Transverse colon (tissue), 4 donors: ENCODE results near the gene SEMA6B. TPM values are rescaled to one million over a fixed set of nuclear protein-coding genes. Genes with fewer than 3 reads are reported as not detected.

Experiments used
- DNase-seq: peaks from one replicate; pipeline ENCODE4 v3.0.0-alpha.2; 2019
- H3K27ac ChIP-seq, 4 donors: fragments of 200-600 bp; sonication (generic); 2 replicates each; pipeline ENCODE4 v1.5.1; 2016 to 2018; ENCODE audit warnings: inconsistent platforms in 4 of 4
- H3K27me3 ChIP-seq: fragments of 200-600 bp; sonication (generic); 2 replicates; pipeline ENCODE4 v1.5.1; 2017; ENCODE audit warnings: inconsistent platforms
- H3K36me3 ChIP-seq, 4 donors: fragments of 200-600 bp; sonication (generic); 2 replicates each; pipeline ENCODE4 v1.5.1; 2017 to 2019; ENCODE audit warnings: inconsistent platforms in 4 of 4
- H3K4me1 ChIP-seq, 4 donors: fragments of 200-600 bp; sonication (generic); 2 replicates each; pipeline ENCODE4 v1.5.1; 2017 to 2020; ENCODE audit warnings: inconsistent platforms in 4 of 4
- H3K4me3 ChIP-seq, 4 donors: fragments of 200-600 bp; sonication (generic); 1 replicate in 1 of 4; 2 replicates in 3 of 4; pipeline versions ENCODE4 v1.5.1 to v1.6.1; 2017 to 2019; ENCODE audit warnings: inconsistent platforms in 4 of 4
- H3K9me3 ChIP-seq, 2 donors: fragments of 200-600 bp; sonication (generic); 2 replicates each; pipeline ENCODE4 v1.5.1; 2017 to 2019; ENCODE audit warnings: inconsistent platforms in 2 of 2
- CTCF ChIP-seq, 5 experiments: fragments of 200-600 bp in 3 of 5; fragments of 450-650 bp in 2 of 5; sonication (generic) in 3 of 5; IDR thresholded peaks; 1 replicate in 2 of 5; 2 replicates in 3 of 5; pipeline ENCODE4 v1.5.1; 2016 to 2017; ENCODE audit warnings: antibody characterized with exemption in 5 of 5, inconsistent platforms in 3 of 5, mild to moderate bottlenecking in 2 of 5, moderate library complexity in 1 of 5
- EP300 ChIP-seq: sonication (generic); formaldehyde crosslinking; IDR thresholded peaks from one replicate; pipeline ENCODE4 v1.6.1; 2017; ENCODE audit warnings: antibody characterized with exemption, low read depth
- POLR2A ChIP-seq: fragments of 450-650 bp; IDR thresholded peaks from one replicate; pipeline ENCODE4 v1.6.1; 2016; ENCODE audit warnings: antibody characterized with exemption, mild to moderate bottlenecking, moderate library complexity
- POLR2AphosphoS5 ChIP-seq, 3 donors: sonication (generic); formaldehyde crosslinking; IDR thresholded peaks; one replicate each; pipeline ENCODE4 v1.6.1; 2016; ENCODE audit warnings: antibody characterized with exemption in 3 of 3
- WGBS, 2 donors: methylation state at CpG; one replicate each; pipeline ENCODE4 v1.1.5; 2018; ENCODE audit warnings: low coverage in 1 of 2; 5-methylcytosine and 5-hydroxymethylcytosine counted together
- in situ Hi-C, 4 donors: fragments of 200-750 bp; cut with MboI; loops; one replicate each; pipeline versions ENCODE4 v1.15.0 to v1.15.1; 2017; ENCODE audit warnings: low sequenced_read_pairs in 3 of 4, low pct_ligation_motif_present in 1 of 4, low pct_unique_long_range_greater_than_20kb in 1 of 4
- intact Hi-C: fragments of 100-400 bp; cut with DNase I; formaldehyde crosslinking; loops from one replicate; pipeline ENCODE4 v1.15.1; 2023; ENCODE audit warnings: low total_unique reads
- total RNA-seq, 4 donors: library from RNA; depleted of rRNA; stranded (reverse); fragments of >200 nt; gene quantifications; one replicate each; pipeline ENCODE4 v1.1.0, GENCODE V29; 2016

Gene SEMA6B
- total RNA-seq, 4 donors from 2014 or later: 1.00 to 4.1 (median 1.7) TPM

DNA sequence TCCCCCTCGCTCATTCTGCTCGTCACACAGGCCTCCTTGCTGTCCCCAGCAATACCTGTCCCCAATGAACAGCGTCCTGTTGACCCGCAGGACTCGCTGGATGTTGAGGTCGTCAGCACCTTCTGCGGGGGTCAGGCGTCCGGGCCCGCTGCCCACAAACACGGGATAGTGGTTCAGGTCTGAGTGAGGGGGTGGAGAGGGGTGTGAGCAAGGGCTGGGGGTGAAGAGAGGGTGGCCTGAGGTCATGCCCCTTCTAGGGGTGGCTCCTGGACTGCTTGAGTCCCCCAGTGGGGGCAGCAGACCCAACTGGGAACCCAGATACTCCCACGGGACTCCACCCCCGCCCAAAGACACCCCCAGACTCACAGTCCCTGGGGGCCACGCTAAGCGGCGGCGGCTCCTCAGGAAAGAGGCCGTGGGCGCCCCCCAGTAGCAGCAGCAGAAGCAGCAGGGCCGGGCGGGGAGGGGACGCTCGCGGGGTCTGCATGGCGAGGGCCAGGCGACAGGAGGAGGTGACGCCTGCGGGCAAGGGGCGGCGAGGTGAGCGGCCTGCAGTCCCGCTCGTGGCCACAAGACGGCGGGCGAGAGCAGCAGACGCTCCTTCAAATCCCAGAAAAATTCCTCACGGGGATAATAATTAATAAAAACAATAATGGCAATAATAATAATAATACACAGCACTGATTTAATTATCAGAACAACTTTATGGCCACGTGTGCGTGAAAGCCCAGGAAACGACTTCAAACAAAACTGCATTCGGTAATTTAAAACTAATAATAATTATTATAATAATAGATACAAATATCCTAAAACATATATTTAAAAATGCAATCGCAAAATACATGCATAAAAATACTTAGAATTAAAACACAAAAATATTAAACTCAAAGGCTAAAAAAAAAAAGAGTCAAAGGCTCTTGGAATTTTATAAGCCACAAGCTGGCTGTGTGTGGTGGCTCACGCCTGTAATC is 1.2 kb downstream of the SEMA6B start:
- Histone ChIP-seq H3K27me3 (no peaks in the 10 kb centered on the region), H3K27ac (no peak overlapping the region), H3K9me3 (no peaks in the 10 kb centered on the region), H3K36me3 (no peaks in the 10 kb centered on the region), H3K4me1 (peaks cover 0 to 9% (median 2%) of the 10 kb centered on the region in 4 donors), H3K4me3 (peak overlapping the region in 2 of 4 donors; percentile 16 to 21)
- TF ChIP-seq POLR2AphosphoS5 (IDR thresholded peaks at IDR 0.05) (no peak), EP300 (no peak), CTCF (IDR thresholded peaks at IDR 0.05) (peak; percentile 96 to 100 (median 100))
- peak; percentile 35 for DNase-seq
- 23 to 30% methylated on average over 8 to 44 of the region's 44 CpGs for WGBS, 2 donors
- in situ Hi-C loops: no loop called here
- intact Hi-C loops: loop anchor here (5.0 kb wide), 1 partner anchor 79 kb away; the partner anchor contains the start of gene TNFAIP8L1

- Histone ChIP-seq H3K36me3 (no peaks in the 10 kb centered on the region), H3K27me3 (peaks cover under 1% of the 10 kb centered on the region), H3K9me3 (no peaks in the 10 kb centered on the region), H3K27ac (no peak overlapping the region), H3K4me3 (no peak overlapping the region), H3K4me1 (peaks cover 0 to 9% (median 2%) of the 10 kb centered on the region in 4 donors)
- DNase-seq: no peak
- TF ChIP-seq CTCF (IDR thresholded peaks at IDR 0.05) (no peak), POLR2A (no peak)
- in situ Hi-C loops: no loop called here
- intact Hi-C loops: loop anchor here (5.0 kb wide), 1 partner anchor 80 kb away; the partner anchor contains the start of gene TNFAIP8L1
- WGBS, 2 donors: 68 to 88% methylated on average over 5 to 33 of the region's 33 CpGs
Measured at GRCh38 chr19:4557144-4557970, 2.1 kb downstream of the SEMA6B start.

- no peaks in the 10 kb centered on the region for H3K9me3 ChIP-seq
- no peak overlapping the region for H3K4me3 ChIP-seq
- H3K4me1 ChIP-seq: peaks cover 0 to 9% (median 2%) of the 10 kb centered on the region in 4 donors
- WGBS, 2 donors: 39 to 71% methylated on average over 12 to 16 of the region's 25 CpGs
- H3K36me3 ChIP-seq: no peaks in the 10 kb centered on the region
- H3K27me3 ChIP-seq: peaks cover 4% of the 10 kb centered on the region
- DNase-seq: peak; percentile 49
- in situ Hi-C loops (no loop called here), intact Hi-C loops (loop anchor here (5.0 kb wide), 1 partner anchor 81 kb away; the partner anchor contains the start of gene TNFAIP8L1)
- TF ChIP-seq POLR2A (no peak), CTCF (IDR thresholded peaks at IDR 0.05) (no peak), EP300 (no peak), POLR2AphosphoS5 (IDR thresholded peaks at IDR 0.05) (no peak)
- no peak overlapping the region for H3K27ac ChIP-seq
Measured at GRCh38 chr19:4556597-4557127, 2.8 kb downstream of the SEMA6B start.
